Endothelial cell of umbilical vein (primary cell): ENCODE data around the gene FDX1. TPM values are rescaled to one million over a fixed set of nuclear protein-coding genes. Genes with fewer than 3 reads are reported as not detected.
"Not testable (repeated sequence)": the region's sequence is repeated elsewhere in the genome, so short reads cannot be mapped to it uniquely, and the experiment has no call there.

Source experiments
- BruUV-seq: library from RNA; stranded (reverse); fragments of 400-500 nt; replicated peaks from 2 replicates; lab custom pipeline; 2021; lab: Mats Ljungman, UMichigan
- CTCF ChIA-PET: fragments of 300-600, 350-600 bp; sonication (Branson Sonifier 250); formaldehyde crosslinking; loops from one replicate; lab custom pipeline; 2021; ENCODE audit warnings: antibody characterized with exemption, inconsistent platforms; lab: Charles Lee
- POLR2A ChIA-PET: fragments of 300-600, 350-600 bp; sonication (Branson Sonifier 250); formaldehyde crosslinking; loops from one replicate; lab custom pipeline; 2021; ENCODE audit warnings: antibody characterized with exemption, inconsistent platforms; lab: Charles Lee
- DNase-seq: peaks from one replicate; pipeline ENCODE4 v3.0.0-alpha.2; 2011; ENCODE audit warnings: low read depth, low spot score
- FAIRE-seq: peaks from 2 replicates; lab custom pipeline; 2011; peaks lifted over from hg19 to GRCh38; lab: Jason Lieb, UNC
- H2AFZ ChIP-seq: 2 replicates; pipeline ENCODE4 v1.6.0; 2012; ENCODE audit warnings: low read depth, low read length, control low read depth, inconsistent platforms
- H3K27ac ChIP-seq: 2 replicates; pipeline ENCODE4 v1.5.1; 2011; ENCODE audit warnings: low read depth, mild to moderate bottlenecking, control low read depth, low read length, moderate library complexity; ENCODE audit not compliant: insufficient read depth
- H3K27me3 ChIP-seq, 2 experiments: 2 replicates each; pipeline versions ENCODE4 v1.6.0 to v1.6.1; 2011; ENCODE audit warnings: low read length in 2 of 2, mixed read lengths in 1 of 2; ENCODE audit not compliant: control insufficient read depth in 2 of 2, insufficient read depth in 2 of 2
- H3K36me3 ChIP-seq, 2 experiments: 2 replicates in 1 of 2; 3 replicates in 1 of 2; pipeline ENCODE4 v1.5.1; 2011; ENCODE audit warnings: low read length in 2 of 2, mild to moderate bottlenecking in 1 of 2, moderate library complexity in 1 of 2; ENCODE audit not compliant: control insufficient read depth in 2 of 2, insufficient read depth in 2 of 2; ENCODE audit errors: extremely low read depth in 1 of 2
- H3K4me1 ChIP-seq: 3 replicates; pipeline ENCODE4 v1.5.1; 2011; ENCODE audit warnings: mild to moderate bottlenecking, low read length; ENCODE audit not compliant: control insufficient read depth, insufficient read depth; ENCODE audit errors: extremely low read depth
- H3K4me2 ChIP-seq: 2 replicates; pipeline ENCODE4 v1.6.1; 2011; ENCODE audit warnings: low read length, control low read depth, mixed read lengths; ENCODE audit not compliant: insufficient read depth
- H3K4me3 ChIP-seq, 3 experiments: fragments of 200-600 bp in 1 of 3; sonication (generic), shearing (Covaris generic) in 1 of 3; replicated peaks in 1 of 3; 2 replicates each; pipeline ENCODE4 v1.5.1; 2011 to 2016; ENCODE audit warnings: control low read depth in 3 of 3, low read length in 3 of 3, mild to moderate bottlenecking in 2 of 3, inconsistent platforms in 1 of 3, low read depth in 1 of 3, moderate library complexity in 1 of 3; ENCODE audit not compliant: insufficient read depth in 1 of 3
- H3K79me2 ChIP-seq: 2 replicates; pipeline ENCODE4 v1.6.0; 2012; ENCODE audit warnings: low read length, inconsistent platforms; ENCODE audit not compliant: control insufficient read depth, insufficient read depth
- H3K9ac ChIP-seq: replicated peaks from 2 replicates; pipeline ENCODE3; 2011; ENCODE audit warnings: low read length, control low read depth; ENCODE audit not compliant: insufficient read depth; ENCODE audit errors: extremely low read depth
- H3K9me1 ChIP-seq: replicated peaks from 3 replicates; pipeline ENCODE4 v1.6.0; 2011; ENCODE audit warnings: mild to moderate bottlenecking, low read length; ENCODE audit not compliant: control insufficient read depth, insufficient read depth; ENCODE audit errors: extremely low read depth
- H3K9me3 ChIP-seq: replicated peaks from 2 replicates; pipeline ENCODE4 v1.5.1; 2012; ENCODE audit warnings: low read length, inconsistent platforms; ENCODE audit not compliant: control insufficient read depth, insufficient read depth
- H4K20me1 ChIP-seq: replicated peaks from 2 replicates; pipeline ENCODE3; 2011; ENCODE audit warnings: mild to moderate bottlenecking, low read length; ENCODE audit not compliant: control insufficient read depth, insufficient read depth; ENCODE audit errors: extremely low read depth
- FOS ChIP-seq: IDR thresholded peaks from 2 replicates; pipeline ENCODE4 v1.6.1; 2011; ENCODE audit warnings: mild to moderate bottlenecking, low read length, moderate library complexity, borderline replicate concordance; ENCODE audit not compliant: insufficient read depth
- GATA2 ChIP-seq: IDR thresholded peaks from 2 replicates; pipeline ENCODE4 v1.7.0; 2011; ENCODE audit warnings: low read depth, mild to moderate bottlenecking, moderate library complexity, mixed read lengths, low read length; ENCODE audit not compliant: insufficient read length, insufficient read depth
- JUN ChIP-seq: IDR thresholded peaks from 2 replicates; pipeline ENCODE4 v1.6.1; 2011; ENCODE audit warnings: borderline replicate concordance, low read depth; ENCODE audit not compliant: insufficient read length, insufficient read depth
- dilution Hi-C: fragments of 300-500 bp; cut with MboI; formaldehyde crosslinking; loops from one replicate; pipeline ENCODE4 v1.15.0; 2019; ENCODE audit warnings: low sequenced_read_pairs; ENCODE audit not compliant: extremely low pct_ligation_motif_present
- intact Hi-C: fragments of 100-400 bp; cut with micrococcal nuclease; formaldehyde crosslinking; loops from one replicate; pipeline ENCODE4 v1.10.0; 2022
- polyA plus RNA-seq, 4 experiments: library from polyadenylated mRNA; depleted of rRNA in 3 of 4; stranded (reverse) in 3 of 4; unstranded in 1 of 4; fragments of >200 nt; gene quantifications; 2 replicates each; pipeline versions ENCODE4 v1.2.1 to v1.2.3, GENCODE V29; 2011 to 2012; ENCODE audit warnings: missing spikeins in 1 of 4
- total RNA-seq: library from RNA; stranded (reverse); gene quantifications from 2 replicates; pipeline ENCODE4 v1.2.3, GENCODE V29; 2021

The FDX1 gene
- total and polyA plus RNA-seq, 2 donors (not counting 3 experiments of a cell fraction or from before 2014, with no cell fraction given): 4.7 to 11.0 TPM

DNA sequence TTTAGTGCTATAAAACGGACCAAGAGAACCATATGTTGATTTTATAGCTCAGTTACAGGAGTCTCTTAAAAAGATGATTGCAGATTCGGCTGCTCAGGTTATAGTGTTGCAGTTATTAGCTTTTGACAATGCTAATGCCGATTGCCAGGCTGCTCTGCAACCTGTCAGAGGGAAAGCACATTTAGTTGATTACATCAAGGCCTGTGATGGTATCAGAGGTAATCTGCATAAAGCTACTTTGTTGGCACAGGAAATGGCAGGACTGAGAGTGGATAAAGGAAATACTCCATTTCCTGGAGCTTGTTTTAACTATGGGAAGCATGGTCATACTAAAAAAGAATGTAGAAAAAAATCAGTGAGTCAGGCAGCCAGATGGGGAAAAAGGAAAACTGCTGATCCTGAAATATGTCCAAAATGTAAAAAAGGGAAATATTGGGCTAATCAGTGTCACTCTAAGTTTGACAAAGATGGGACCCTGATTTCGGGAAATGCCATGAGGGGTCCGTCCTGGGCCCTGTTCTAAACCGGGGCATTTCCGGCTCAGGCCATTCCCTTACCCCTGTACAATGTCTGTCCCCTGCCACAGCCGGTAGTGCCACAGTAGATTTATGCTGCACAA, 32.0 kb upstream of the FDX1 start:
- intact Hi-C loops: loop anchor here (1.0 to 2.0 kb wide), 3 partner anchors 17 to 32 kb away; partner anchors contain the start of gene FDX1
- H3K4me1 ChIP-seq, H3K79me2 ChIP-seq, H3K27me3 ChIP-seq, H4K20me1 ChIP-seq, H3K9me1 ChIP-seq, H2AFZ ChIP-seq, H3K4me3 ChIP-seq, H3K36me3 ChIP-seq, BruUV-seq, POLR2A ChIA-PET, H3K9me3 ChIP-seq, dilution Hi-C loops: not testable (repeated sequence)
- CTCF ChIA-PET: interaction anchor here (0.7 to 2.2 kb wide), 10 partner anchors 9 to 833 kb away, joined by 3 to 9 read pairs (median 3); partner anchors contain the start of gene FDX1
- TF ChIP-seq JUN (peak; percentile 24), FOS (peak; percentile 50), GATA2 (peak; percentile 86)
- FAIRE-seq (peak; percentile 86), DNase-seq (peak; percentile 49)
- H3K4me2 ChIP-seq: peak overlapping the region; percentile 81
- H3K9ac ChIP-seq: peak overlapping the region; percentile 16
- peak overlapping the region; percentile 60 for H3K27ac ChIP-seq

DNA sequence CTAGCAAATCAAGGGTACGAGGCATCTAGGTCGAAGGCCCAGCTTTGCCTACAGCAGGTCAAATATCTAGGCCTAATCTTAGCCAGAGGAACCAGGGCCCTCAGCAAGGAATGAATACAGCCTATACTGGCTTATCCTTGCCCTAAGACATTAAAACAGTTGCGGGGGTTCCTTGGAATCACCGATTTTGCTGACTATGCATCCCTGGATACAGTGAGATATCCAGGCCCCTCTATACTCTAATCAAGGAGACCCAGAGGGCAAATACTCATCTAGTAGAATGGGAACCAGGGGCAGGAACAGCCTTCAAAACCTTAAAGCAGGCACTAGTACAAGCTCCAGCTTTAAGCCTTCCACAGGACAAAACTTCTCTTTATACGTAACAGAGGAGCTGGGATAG, 26.2 kb upstream of the FDX1 start:
- H4K20me1 ChIP-seq, BruUV-seq, DNase-seq, H3K79me2 ChIP-seq, CTCF ChIA-PET, POLR2A ChIA-PET, H3K36me3 ChIP-seq, H3K27ac ChIP-seq, H3K27me3 ChIP-seq, FAIRE-seq, H2AFZ ChIP-seq, H3K9ac ChIP-seq, H3K4me1 ChIP-seq, H3K9me1 ChIP-seq, dilution Hi-C loops, H3K9me3 ChIP-seq, H3K4me3 ChIP-seq, H3K4me2 ChIP-seq, intact Hi-C loops: not testable (repeated sequence)

DNA sequence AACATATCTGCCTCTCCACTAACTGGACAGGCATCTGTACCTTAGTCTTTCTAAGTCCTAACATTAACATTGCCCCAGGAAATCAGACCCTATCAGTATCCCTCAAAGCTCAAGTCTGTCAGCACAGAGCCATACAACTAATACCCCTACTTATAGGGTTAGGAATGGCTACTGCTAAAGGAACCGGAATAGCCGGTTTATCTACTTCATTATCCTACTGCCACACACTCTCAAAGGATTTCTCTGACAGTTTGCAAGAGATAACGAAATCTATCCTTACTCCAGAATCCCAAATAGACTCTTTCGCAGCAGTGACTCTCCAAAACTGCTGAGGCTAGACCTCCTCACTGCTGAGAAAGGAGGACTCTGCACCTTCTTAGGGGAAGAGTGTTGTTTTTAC, 24.1 kb upstream of the FDX1 start:
- CTCF ChIA-PET: interaction anchor here (1.1 to 1.5 kb wide), 2 partner anchors 9 to 21 kb away, joined by 3 read pairs; no protein-coding TSS in a partner anchor

More for the DNA sequence above, 24.1 kb upstream of the FDX1 start:
- H3K27me3 ChIP-seq, H4K20me1 ChIP-seq, DNase-seq, H3K9ac ChIP-seq, BruUV-seq, H3K4me3 ChIP-seq, H3K27ac ChIP-seq, FAIRE-seq, H3K79me2 ChIP-seq, POLR2A ChIA-PET, H3K9me1 ChIP-seq, dilution Hi-C loops, intact Hi-C loops, H3K9me3 ChIP-seq, H2AFZ ChIP-seq, H3K36me3 ChIP-seq, H3K4me2 ChIP-seq, H3K4me1 ChIP-seq: not testable (repeated sequence)
